GM19099 (cell line): ENCODE data around the gene SH3RF1.

Experiments used
- POLR2A ChIP-seq: IDR thresholded peaks from 3 replicates; pipeline ENCODE4 v1.6.1; 2011; ENCODE audit warnings: low read depth; ENCODE audit not compliant: insufficient read length; ENCODE audit errors: extremely low read depth

The SH3RF1 gene

DNA sequence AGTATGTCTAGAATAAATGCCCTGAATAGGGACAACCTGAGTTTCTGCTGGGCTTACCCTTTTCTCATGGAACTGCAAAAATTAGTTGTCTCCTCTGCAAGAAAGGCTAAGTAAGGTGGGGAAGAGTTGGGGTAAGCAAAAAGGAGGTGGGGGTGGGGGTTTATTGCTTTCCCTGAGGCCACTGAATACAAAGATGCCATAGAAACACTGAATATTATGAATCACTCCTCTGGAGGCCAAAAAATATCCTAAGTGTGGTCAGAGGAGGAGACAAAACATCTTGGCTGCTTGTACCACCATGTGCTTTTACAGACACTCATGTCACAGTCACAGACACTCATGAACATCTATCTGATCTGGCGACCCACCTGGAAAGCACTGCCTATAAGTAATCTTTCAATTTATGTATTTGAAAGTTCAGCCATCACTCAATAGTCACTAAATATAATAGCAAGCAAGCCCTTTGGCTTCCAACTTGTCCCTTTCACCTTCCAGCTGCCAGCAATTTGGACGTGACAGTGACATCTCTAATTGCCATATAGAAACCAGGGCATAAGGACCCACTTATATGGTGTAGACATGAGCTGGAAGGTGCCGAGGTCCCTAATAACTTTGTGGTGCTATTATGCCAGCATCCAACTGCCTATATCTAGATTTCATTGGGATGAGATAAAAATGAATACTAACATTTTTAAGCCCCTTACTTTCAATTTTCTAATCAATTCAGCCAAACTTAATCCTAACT lies 138.0 kb downstream of the SH3RF1 start:
- no peak for TF ChIP-seq POLR2A

GRCh38 chr4:169131556-169132208 lies 139.1 kb downstream of the SH3RF1 start:
- TF ChIP-seq POLR2A = no peak

DNA sequence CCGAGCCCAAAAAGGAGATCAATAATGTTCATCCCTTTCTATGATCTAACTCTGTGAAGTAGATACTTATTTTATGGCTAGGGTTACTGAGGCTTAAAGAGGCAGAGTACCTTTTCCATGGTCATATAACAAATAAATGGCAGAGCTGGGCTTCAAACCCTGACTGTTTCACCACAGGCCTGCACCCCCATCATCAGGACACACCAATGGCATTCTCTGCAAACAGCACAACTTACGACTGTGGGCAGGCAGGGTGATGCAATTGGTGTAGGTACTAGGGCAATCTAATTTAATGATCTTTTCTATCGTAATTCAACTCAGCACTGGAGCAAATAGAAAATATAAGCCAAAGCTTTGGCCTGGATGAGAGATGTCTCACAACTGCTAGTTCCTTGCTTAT lies 141.9 kb downstream of the SH3RF1 start:
- no peak for TF ChIP-seq POLR2A

DNA sequence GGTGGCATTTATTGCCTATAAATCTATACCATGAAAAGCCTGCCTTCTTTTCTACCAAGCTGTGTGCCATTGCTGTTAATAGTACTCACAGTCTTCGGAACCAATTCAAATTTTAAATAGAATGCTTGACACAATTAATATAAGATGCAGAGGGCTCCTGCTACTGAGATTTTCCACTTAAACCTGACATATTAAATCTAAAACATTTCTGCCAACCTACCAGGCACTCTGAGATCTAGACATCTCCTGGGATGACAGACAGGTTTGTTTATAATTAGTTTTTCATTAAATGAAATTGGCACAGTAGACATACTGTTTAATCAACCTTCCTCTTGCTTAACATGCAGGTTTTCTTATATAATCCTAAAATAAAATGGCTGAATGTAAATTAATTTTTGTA lies 143.4 kb downstream of the SH3RF1 start:
- no peak for TF ChIP-seq POLR2A

DNA sequence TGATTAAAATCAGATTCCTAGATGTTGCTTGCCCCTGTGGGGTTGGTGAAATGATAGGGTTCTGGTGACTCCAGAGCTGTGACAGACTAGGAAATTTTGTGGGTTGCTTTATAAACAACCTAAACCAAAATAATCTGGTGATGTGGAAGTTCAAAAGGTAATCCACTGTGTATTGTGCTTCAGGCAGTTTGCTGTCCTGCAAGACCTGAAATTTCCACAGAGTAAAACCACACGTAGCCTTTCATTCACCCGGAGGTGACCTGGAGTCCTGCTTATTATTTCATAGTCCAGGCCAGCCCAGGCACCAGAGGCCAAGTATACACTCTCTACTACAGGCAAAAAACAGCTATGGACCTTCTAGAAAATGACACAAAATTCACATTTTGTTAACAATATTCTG lies 146.1 kb downstream of the SH3RF1 start:
- TF ChIP-seq POLR2A = no peak

GRCh38 chr4:169122422-169122821 lies 148.3 kb downstream of the SH3RF1 start:
- TF ChIP-seq POLR2A = no peak

DNA sequence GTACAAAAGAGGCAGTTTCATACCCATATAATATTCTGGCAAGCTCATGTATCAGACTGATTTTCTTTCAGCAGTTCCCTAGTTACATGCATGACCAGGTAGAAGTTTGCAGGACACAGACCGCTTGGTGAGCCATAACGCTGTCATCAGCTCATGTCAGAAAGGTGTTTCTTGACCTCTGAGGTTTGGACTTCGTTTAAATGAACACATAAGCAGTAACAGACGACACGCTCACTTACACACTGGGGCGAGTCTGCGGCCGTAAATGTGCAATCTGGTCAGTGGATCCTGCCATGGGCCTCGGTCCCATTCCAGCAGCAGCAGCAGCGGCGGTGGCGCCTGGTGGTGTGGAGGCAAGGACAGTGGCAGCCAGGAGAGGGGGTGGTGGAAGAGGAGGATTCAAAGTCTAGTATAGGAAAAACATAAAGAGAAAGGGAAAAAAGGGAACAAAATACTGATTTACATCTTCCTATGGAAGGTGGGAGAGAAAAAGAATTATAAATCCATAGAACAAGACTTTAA lies 148.8 kb downstream of the SH3RF1 start:
- TF ChIP-seq POLR2A = no peak

GRCh38 chr4:169120624-169121023 lies 150.1 kb downstream of the SH3RF1 start:
- TF ChIP-seq POLR2A = no peak

DNA sequence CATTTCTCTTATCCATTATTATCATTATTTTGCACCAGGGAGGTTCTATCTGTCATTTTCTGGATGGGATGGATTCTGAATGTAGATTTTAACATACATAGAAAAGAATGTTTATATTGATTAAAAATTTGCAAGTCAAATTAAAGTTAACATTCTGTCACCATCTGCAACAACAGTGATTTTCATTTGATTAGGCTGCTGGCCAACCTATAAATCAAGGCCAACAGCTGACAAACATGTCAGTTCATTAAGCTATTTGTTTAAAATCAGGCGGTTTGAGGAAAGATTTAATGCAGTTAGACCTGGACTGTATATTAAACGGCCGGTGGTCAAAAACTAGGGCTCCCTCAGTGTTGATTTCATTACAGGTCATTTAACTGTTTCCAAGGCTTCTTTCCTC lies 151.2 kb downstream of the SH3RF1 start:
- TF ChIP-seq POLR2A = no peak

GRCh38 chr4:169117591-169118081 lies 153.1 kb downstream of the SH3RF1 start:
- no peak for TF ChIP-seq POLR2A

- TF ChIP-seq POLR2A = no peak
These were observed 154.4 kb downstream of the SH3RF1 start for GRCh38 chr4:169116270-169116901.

DNA sequence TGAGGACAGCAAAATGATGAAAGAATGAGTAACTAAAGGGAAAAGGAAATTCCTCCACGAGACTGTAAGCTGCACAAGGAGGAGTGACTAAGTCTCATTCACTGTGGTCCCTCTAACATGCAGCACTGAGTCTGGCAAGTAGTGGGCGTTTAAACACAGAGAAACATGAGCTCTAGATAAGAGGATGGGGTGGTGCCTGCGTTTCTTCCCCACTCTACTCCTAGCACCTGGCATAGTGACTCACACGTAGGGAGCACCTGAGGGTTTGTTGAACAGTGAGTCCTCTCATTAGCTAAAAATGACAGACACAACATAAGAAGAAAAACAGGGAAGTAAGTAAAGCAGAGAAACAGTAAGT lies 154.9 kb downstream of the SH3RF1 start:
- no peak for TF ChIP-seq POLR2A

- TF ChIP-seq POLR2A = no peak
These were observed 155.4 kb downstream of the SH3RF1 start for GRCh38 chr4:169115144-169115896.

GRCh38 chr4:169114341-169114974 lies 156.3 kb downstream of the SH3RF1 start:
- no peak for TF ChIP-seq POLR2A

GRCh38 chr4:169110633-169111032 lies 160.1 kb downstream of the SH3RF1 start:
- no peak for TF ChIP-seq POLR2A

- no peak for TF ChIP-seq POLR2A
These were observed 161.6 kb downstream of the SH3RF1 start for GRCh38 chr4:169109035-169109675.
